CD4-positive, CD25-positive, alpha-beta regulatory T cell (primary cell): ENCODE data around the gene CD8B2. TPM values are rescaled to one million over a fixed set of nuclear protein-coding genes. Genes with fewer than 3 reads are reported as not detected.
A peak's percentile ranks its signal among the peaks of the same experiment; 100 is the strongest.
"Not testable (repeated sequence)": the region's sequence is repeated elsewhere in the genome, so short reads cannot be mapped to it uniquely, and the experiment has no call there.

Experiments used
- ATAC-seq, 2 donors: fragments of 150-1000 bp; cut with Tn5 transposase; one replicate each; pipeline ENCODE4 v1.10.0; 2021; ENCODE audit warnings: low read depth in 2 of 2, moderate number of reproducible peaks in 2 of 2, moderate library complexity in 1 of 2
- DNase-seq, 3 donors: peaks; one replicate each; pipeline versions ENCODE4 v3.0.0 to v3.0.0-alpha.2; 2012 to 2022; ENCODE audit warnings: mixed read lengths in 1 of 3
- H3K27ac ChIP-seq: one replicate; pipeline ENCODE4 v1.7.0; 2013; ENCODE audit warnings: mild to moderate bottlenecking, low read length; ENCODE audit not compliant: insufficient read depth, poor library complexity, severe bottlenecking
- H3K27me3 ChIP-seq: one replicate; pipeline ENCODE4 v1.7.0; 2013; ENCODE audit warnings: low read length; ENCODE audit not compliant: control insufficient read depth, insufficient read depth
- H3K36me3 ChIP-seq: one replicate; pipeline ENCODE4 v1.7.0; 2013; ENCODE audit warnings: mild to moderate bottlenecking, low read length, moderate library complexity; ENCODE audit not compliant: control insufficient read depth, insufficient read depth
- H3K4me1 ChIP-seq: 2 replicates; pipeline ENCODE4 v1.7.0; 2013; ENCODE audit warnings: mild to moderate bottlenecking, low read length; ENCODE audit not compliant: insufficient read depth, control insufficient read depth, poor library complexity, severe bottlenecking
- H3K4me3 ChIP-seq: one replicate; pipeline ENCODE4 v1.7.0; 2013; ENCODE audit warnings: low read depth, mild to moderate bottlenecking, low read length, moderate library complexity
- H3K9me3 ChIP-seq, 2 experiments: 1 replicate in 1 of 2; 2 replicates in 1 of 2; pipeline ENCODE4 v1.7.0; 2013; ENCODE audit warnings: low read length in 2 of 2, mild to moderate bottlenecking in 1 of 2, moderate library complexity in 1 of 2; ENCODE audit not compliant: control insufficient read depth in 2 of 2
- H3K27ac Mint-ChIP-seq, 3 donors: one replicate each; pipeline ENCODE4 v1.8.0; 2020 to 2022; ENCODE audit warnings: mild to moderate bottlenecking in 3 of 3, mixed read lengths in 3 of 3, moderate library complexity in 2 of 3
- H3K27me3 Mint-ChIP-seq: one replicate; pipeline ENCODE4 v1.8.0; 2022; ENCODE audit warnings: mild to moderate bottlenecking, mixed read lengths
- H3K36me3 Mint-ChIP-seq: one replicate; pipeline ENCODE4 v1.8.0; 2020; ENCODE audit warnings: mixed read lengths
- H3K4me1 Mint-ChIP-seq, 4 donors: one replicate each; pipeline ENCODE4 v1.8.0; 2020 to 2022; ENCODE audit warnings: mixed read lengths in 4 of 4, mild to moderate bottlenecking in 1 of 4
- H3K4me3 Mint-ChIP-seq, 4 donors: one replicate each; pipeline ENCODE4 v1.8.0; 2020 to 2022; ENCODE audit warnings: mild to moderate bottlenecking in 4 of 4, mixed read lengths in 4 of 4, moderate library complexity in 3 of 4
- H3K9me3 Mint-ChIP-seq, 7 donors: one replicate each; pipeline ENCODE4 v1.8.0; 2020 to 2022; ENCODE audit warnings: mixed read lengths in 7 of 7, mild to moderate bottlenecking in 3 of 7, moderate library complexity in 2 of 7
- polyA plus RNA-seq, 4 donors: library from polyadenylated mRNA; unstranded; fragments of 300-500 nt; fragmentation: Illumina TruSeq; gene quantifications; one replicate each; pipeline ENCODE4 v1.2.3, GENCODE V29; 2021
- total RNA-seq: library from RNA; stranded (reverse); gene quantifications from one replicate; pipeline ENCODE4 v1.2.3, GENCODE V29; 2022

Gene CD8B2
- not detected for total RNA-seq
- under 1 TPM in 3 of 4 donors, not detected in 1; 0.06 to 0.19 (median 0.13) TPM for polyA plus RNA-seq

DNA sequence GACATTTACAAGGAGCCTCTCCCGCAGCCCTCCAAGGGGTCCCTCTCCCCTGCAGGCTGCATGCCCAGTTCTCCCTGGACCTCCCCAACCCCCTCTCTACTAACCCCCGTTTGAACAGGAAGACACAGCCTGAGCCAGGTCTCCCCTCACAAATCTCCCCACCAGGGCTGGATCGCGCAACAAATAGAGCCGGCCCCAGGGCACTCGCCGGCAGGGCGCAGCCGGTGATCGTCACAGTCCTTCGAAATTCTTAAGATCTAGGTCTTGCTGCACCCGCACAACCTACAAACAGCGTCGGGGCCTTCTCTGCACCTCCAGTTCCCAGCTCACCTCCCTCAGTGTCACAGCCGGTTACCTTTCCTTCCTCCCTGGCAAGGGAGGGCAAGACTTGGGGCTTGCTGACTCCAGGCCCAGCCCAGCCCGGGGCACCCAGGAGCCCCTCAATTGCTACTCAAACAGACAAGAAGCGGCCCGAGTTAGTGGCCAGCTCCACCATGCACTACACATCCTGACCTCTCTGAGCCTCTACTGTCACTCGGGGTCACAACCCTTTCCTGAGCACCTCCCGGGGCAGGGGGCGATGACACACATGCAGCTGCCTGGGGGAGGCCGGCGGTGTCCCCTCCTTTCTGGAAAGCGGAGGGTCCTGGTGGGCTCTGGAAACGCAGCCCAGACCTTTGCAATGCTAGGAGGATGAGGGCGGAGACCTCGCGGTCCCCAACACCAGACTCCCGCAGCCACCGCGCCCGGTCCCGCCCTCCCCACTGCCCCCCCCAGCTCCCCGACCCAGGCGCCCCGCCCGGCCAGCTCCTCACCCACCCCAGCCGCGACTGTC lies at the start of gene CD8B2:
TSS of gene CD8B2 (plus strand) at position 814 of the 835 bp plus-strand sequence. CDS start 63 bp downstream, outside the sequence.
- not testable (repeated sequence) for H3K27ac ChIP-seq, H3K27me3 ChIP-seq, H3K4me3 Mint-ChIP-seq, H3K27ac Mint-ChIP-seq, H3K9me3 ChIP-seq, H3K4me1 ChIP-seq, DNase-seq, H3K36me3 Mint-ChIP-seq, H3K4me1 Mint-ChIP-seq, H3K36me3 ChIP-seq, H3K9me3 Mint-ChIP-seq, H3K4me3 ChIP-seq
- peak in 1 of 2 donors; percentile 28 for ATAC-seq
- peaks cover 24% of the 10 kb centered on the region for H3K27me3 Mint-ChIP-seq

DNA sequence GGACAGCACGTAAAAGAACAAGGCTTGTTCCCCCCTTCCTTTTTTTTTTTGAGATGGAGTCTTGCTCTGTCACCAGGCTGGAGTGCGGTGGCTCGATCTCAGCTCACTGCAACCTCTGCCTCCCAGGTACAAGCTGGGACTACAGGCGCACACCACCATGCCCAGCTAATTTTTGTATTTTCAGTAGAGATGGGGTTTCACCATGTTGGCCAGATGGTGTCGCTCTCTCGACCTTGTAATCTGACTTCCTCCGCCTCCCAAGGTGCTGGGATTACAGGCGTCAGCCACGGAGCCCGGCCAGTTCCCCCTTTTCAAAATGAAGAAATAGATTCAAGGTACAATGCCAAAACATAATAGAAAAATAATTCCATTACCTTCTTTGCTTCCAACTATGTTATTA lies 25.3 kb upstream of the CD8B2 start:
- H3K36me3 ChIP-seq, H3K9me3 ChIP-seq, H3K27ac ChIP-seq, H3K4me3 Mint-ChIP-seq, H3K4me3 ChIP-seq, H3K9me3 Mint-ChIP-seq, H3K4me1 Mint-ChIP-seq, ATAC-seq, H3K36me3 Mint-ChIP-seq, H3K27ac Mint-ChIP-seq, H3K27me3 ChIP-seq, H3K4me1 ChIP-seq, H3K27me3 Mint-ChIP-seq: not testable (repeated sequence)
- DNase-seq, result peak in 1 of 3 donors; percentile 1

DNA sequence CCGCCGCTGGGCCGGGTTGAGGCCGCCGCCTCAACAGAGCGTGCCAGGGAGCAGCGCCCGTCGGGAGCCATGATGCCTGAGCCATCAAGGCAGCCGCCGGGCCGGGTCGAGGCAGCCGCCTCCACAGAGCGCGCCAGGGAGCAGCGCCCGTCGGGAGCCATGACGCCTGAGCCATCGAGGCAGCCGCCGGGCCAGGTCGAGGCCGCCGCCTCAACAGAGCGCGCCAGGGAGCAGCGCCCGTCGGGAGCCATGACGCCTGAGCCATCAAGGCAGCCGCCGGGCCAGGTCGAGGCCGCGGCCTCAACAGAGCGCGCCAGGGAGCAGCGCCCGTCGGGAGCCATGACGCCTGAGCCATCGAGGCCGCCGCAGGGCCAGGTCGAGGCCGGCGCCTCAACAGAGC lies 19.6 kb upstream of the CD8B2 start:
- not testable (repeated sequence) for H3K9me3 Mint-ChIP-seq, H3K27me3 ChIP-seq, H3K4me3 ChIP-seq, H3K36me3 ChIP-seq, ATAC-seq, H3K4me1 Mint-ChIP-seq, H3K9me3 ChIP-seq, H3K27ac Mint-ChIP-seq, H3K27ac ChIP-seq, DNase-seq, H3K4me1 ChIP-seq, H3K4me3 Mint-ChIP-seq, H3K36me3 Mint-ChIP-seq, H3K27me3 Mint-ChIP-seq

- not testable (repeated sequence) for H3K4me1 ChIP-seq, ATAC-seq, H3K9me3 ChIP-seq, H3K4me3 ChIP-seq, H3K36me3 ChIP-seq, H3K27me3 Mint-ChIP-seq, H3K9me3 Mint-ChIP-seq, H3K4me1 Mint-ChIP-seq, H3K27ac Mint-ChIP-seq, H3K27me3 ChIP-seq, H3K36me3 Mint-ChIP-seq, DNase-seq, H3K27ac ChIP-seq, H3K4me3 Mint-ChIP-seq
Observed at GRCh38 chr2:106468107-106468506, 19.1 kb upstream of the CD8B2 start, which contains the start of gene RGPD3. Gene RGPD3 (minus strand): TSS chr2:106468413. CDS start chr2:106468288, 125 bp downstream.

GRCh38 chr2:106470658-106471057 lies 16.5 kb upstream of the CD8B2 start:
- H3K4me3 Mint-ChIP-seq, H3K27ac ChIP-seq, H3K36me3 ChIP-seq, H3K27me3 ChIP-seq, H3K4me3 ChIP-seq, H3K4me1 ChIP-seq, H3K4me1 Mint-ChIP-seq, H3K9me3 ChIP-seq, ATAC-seq, H3K9me3 Mint-ChIP-seq, H3K27ac Mint-ChIP-seq, H3K36me3 Mint-ChIP-seq: not testable (repeated sequence)
- peaks cover 11% of the 10 kb centered on the region for H3K27me3 Mint-ChIP-seq
- peak in 2 of 3 donors; percentile 33 to 47 for DNase-seq

DNA sequence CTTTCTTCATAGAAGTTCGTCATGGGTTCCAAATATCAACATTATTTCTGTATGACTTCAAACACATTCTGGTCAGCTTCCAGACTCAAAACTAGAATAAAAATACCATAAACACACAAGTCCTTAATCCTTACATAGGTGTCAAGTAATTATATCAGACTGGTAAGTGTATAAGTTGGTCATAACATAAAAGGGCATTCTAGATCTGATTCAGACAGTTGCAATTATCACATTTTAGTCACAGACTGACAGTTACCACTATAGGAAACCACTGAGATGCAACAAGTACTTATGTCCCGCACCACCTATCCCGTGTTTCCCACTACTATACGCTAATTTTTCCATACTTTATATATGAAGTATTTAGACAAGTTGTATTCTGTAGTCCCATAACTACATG lies 9.5 kb upstream of the CD8B2 start:
- H3K27ac Mint-ChIP-seq, H3K4me1 ChIP-seq, H3K4me3 ChIP-seq, H3K36me3 Mint-ChIP-seq, ATAC-seq, H3K4me3 Mint-ChIP-seq, H3K36me3 ChIP-seq, H3K27ac ChIP-seq, DNase-seq, H3K9me3 Mint-ChIP-seq, H3K27me3 Mint-ChIP-seq, H3K9me3 ChIP-seq, H3K27me3 ChIP-seq, H3K4me1 Mint-ChIP-seq: not testable (repeated sequence)

- H3K27ac Mint-ChIP-seq, H3K27ac ChIP-seq: not testable (repeated sequence)
Observed at GRCh38 chr2:106479563-106479962, 7.6 kb upstream of the CD8B2 start.

More at GRCh38 chr2:106479563-106479962, 7.6 kb upstream of the CD8B2 start:
- DNase-seq, H3K36me3 Mint-ChIP-seq, H3K36me3 ChIP-seq, H3K27me3 ChIP-seq, H3K4me1 Mint-ChIP-seq, ATAC-seq, H3K4me3 ChIP-seq, H3K4me1 ChIP-seq, H3K4me3 Mint-ChIP-seq, H3K9me3 ChIP-seq, H3K9me3 Mint-ChIP-seq: not testable (repeated sequence)
- H3K27me3 Mint-ChIP-seq, result peaks cover 15% of the 10 kb centered on the region
